ENCODE data around the gene BSCL2.
"Not testable (repeated sequence)": the region's sequence is repeated elsewhere in the genome, so short reads cannot be mapped to it uniquely, and the experiment has no call there.

The BSCL2 gene

DNA sequence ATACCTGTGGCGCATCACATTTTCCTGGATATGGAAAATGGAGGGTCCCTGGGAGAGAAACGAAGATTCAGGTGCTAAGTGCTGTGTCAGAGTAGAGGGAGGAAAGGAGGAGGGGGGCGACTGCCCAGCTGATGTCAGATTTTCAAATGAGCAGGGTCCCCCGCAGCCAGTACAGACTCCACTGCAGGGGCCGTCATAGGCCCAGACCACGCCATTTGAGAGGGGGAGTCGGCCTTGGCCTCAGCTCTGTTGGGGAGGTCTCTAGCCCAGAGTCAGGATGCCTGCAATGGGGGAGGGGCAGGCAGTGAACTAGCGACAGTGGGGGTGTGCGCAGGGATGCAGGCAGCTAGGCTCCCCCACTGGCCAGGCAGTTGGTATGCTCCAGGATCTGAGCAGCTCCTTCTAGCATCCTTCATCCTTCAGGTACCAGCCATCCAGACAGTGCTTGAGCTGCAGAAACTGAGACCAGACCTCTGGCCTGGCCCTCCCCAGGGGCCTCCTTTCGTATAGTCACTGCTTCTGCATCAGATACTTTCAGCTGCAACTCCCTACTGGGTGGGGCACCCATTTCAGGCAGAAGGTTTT, at the start of gene BSCL2, which contains the start of gene GNG3:
Gene BSCL2 (minus strand): TSS at position 148 of the 585 bp plus-strand sequence. CDS start 229 bp downstream, outside the sequence.
Gene GNG3 (plus strand): TSS at position 400 of the 585 bp plus-strand sequence. CDS start 620 bp downstream, outside the sequence.
- DNase-seq (ENCODE audit: low spot score): peak; percentile 87

DNA sequence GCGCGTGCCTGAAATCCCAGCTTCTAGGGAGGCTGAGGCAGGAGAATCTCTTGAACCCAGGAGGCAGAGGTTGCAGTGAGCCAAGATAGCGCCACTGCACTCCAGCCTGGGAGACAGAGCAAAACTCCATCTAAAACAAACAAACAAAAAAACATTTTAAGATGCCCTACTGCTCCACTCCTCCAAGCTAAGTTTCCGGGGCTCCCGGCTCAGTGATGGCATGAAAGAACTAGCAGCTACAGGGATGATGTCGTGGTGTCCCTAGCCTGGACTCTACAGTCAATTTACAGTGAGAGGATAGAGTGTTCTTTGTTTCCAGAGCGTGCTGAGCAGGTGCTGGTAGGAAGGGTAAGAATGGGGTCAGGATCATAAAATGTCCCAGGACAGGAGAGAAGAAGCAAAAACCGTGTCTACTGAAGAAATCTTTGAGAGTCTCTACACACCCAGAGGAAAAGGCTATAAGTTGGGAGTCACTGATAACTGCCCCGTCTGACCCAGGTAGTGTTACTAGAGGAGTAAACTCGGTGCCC, 47.9 kb upstream of the BSCL2 start:
- no peak for DNase-seq (ENCODE audit: low spot score)

DNA sequence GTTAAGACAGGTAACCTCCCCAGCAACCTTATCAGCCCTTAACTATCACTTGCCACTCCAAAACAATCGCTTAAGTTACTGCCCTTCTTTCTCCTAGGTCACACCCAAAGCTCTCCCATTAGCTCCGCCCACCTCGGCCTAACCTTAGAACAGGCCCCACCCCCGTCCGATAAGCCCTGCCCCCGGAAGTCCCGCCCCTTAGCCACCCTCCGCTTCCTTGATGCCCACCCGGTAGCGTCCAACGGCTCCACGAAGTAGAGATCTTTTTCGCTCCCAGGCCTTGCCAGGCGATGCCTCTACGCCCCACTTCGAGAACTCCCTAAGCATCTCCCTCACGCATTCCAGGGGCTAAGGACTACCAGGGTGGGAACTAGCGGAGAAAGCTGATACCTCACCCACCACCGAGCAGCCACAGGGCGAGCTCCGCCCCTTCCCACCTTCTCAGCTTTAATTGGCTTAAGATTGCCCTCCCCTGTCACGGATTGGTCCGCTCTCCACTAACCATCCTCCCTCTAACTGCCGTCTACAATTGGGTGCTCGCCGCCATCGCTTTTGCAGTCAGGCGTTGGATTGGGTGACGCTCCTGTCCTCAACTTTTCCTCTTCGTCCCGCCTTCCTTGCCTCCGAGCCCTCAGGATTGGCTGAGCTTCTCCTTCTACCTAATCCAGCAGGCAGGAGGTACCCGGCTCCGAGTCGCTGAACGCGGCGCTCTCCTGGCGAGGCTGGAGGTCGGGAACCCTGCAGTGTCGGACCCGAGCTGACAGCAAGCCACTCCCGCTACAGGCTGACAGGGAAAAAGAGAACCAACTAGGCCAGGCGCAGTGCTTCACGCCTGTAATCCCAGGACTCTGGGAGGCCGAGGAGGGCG, 46.7 kb upstream of the BSCL2 start, which contains the start of gene ZBTB3:
Gene ZBTB3 (minus strand): TSS at position 425 of the 868 bp plus-strand sequence. CDS start 496 bp downstream, outside the sequence.
- peak; percentile 99 for DNase-seq (ENCODE audit: low spot score)

DNA sequence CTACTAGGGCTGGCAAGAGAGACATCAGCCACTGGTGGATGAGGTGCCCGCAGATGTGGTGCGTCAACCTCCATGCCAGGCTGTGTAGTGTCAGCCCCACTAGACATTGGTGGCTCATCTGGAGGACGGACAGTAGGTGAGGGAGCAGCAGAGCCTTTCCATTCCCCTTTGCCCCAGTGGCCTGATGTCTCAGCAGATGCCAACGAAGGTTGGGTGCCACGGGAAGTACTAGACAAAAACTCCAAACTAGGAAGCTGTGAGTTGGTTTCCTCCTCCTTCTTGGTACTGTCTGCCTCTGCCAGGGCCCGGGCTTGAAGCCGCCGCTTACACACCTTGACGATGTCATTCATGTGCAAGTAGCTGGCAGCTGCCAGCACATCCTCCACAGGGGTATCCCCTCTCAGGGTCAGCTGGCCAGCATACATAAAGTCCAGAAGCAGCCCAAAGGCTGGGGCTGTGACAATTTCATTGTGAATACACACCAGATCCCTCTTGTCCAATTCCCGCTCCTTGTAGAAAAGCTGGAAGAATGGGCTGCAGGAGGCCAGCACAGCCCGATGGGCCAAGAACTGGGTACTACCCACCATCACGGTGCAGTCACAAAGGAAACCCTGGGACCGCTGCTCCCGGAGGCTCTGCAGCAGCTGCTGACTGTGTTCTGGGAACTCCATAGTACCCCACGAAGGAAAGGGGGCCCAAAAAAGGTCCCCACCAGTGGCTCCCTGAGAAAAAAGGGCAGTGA, 45.9 kb upstream of the BSCL2 start:
- no peak for DNase-seq (ENCODE audit: low spot score)

DNA sequence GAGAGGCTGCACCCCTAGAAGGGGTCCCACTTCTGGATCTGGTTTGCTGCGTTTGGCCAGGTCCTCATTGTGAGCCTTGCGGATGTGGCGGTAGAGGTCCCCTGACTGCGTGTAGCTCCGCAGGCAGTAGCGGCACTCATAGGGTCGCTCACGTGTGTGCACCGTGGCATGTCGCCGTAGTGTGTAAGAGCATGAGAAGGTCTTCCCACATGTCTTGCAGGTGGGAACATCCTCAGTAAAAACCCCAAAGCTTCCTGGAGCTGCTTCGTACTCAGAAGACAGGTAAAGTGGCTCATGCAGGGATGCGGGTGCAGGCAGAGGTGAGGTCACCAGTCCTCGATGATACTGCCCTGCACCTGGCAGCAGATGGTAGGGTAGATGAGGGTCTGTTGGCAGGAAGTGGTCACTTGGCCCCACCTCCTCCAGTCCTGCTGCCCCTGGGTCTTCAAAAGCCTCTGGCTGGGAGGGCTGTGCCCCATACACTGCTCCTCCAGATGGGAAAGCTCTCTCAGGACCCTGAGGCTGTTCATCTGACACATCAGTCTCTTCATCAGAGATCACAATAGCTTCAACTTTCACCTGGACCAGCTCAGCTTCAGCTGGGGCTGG, 45.1 kb upstream of the BSCL2 start:
- no peak for DNase-seq (ENCODE audit: low spot score)

DNA sequence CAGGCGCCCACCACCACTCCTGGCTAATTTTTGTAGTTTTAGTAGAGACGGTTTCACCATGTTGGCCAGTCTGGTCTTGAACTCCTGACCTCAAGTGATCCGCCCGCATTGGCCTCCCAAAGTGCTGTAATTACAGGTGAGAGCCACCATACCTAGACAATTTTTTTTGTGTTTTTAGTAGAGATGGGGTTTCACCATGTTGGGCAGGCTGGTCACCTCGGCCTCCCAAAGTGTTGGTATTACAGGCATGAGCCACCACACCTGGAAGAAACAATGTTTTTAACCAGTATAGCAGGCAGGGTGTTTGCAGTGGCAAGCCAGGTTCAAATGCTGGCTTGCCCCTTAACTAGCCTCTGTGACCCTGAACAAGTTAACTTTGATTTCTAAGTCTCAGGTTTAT, 42.7 kb upstream of the BSCL2 start:
- not testable (repeated sequence) for DNase-seq (ENCODE audit: low spot score)

DNA sequence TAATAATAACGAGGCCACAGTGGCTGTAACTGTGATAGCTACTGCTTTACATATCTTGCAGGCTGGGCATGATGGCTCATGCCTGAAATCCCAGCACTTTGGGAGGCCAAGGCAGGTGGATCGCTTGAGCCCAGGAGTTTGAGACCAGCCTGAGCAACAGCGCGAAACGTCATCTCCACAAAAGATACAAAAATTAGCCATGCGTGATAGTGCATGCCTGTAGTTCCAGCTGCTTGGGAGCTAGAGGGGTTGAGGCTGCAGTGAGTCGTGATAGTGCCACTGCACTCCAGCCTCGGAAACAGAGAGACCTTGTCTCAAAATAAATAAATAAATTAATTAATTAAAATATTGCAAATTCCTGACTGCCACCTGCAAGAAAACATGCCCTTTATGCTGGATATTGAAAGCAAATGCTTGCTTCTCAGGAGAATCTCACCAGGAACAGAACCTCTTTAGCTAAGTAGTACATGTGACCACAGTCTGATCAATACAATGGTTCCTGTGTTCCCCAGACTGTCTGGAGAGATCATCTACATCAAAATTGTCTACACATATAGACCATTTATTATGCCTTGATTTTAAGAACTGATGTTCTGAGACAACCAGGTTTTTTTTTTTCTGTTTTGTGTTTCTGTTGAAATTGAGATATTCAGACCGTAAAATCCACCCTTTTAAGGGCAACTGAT, 40.4 kb upstream of the BSCL2 start:
- no peak for DNase-seq (ENCODE audit: low spot score)

DNA sequence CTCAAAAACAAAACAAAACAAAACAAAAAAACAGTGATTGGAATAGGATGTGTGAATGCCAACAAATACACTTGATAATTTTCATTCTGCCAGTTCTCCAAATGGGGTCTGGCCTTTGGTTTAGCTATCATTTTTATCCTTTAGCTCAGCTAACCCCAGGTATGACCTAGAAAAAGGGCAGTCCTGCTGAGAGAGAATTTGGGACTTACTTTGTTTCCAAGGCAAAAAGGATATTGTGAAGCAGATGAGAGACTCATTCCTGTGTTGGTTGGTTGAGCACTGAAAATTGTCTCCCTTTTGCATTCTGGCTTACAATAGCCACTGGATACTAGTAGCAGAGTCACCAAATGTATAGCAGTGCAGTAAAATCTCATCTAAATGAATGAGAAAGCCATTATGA, 30.0 kb upstream of the BSCL2 start:
- no peak for DNase-seq (ENCODE audit: low spot score)

DNA sequence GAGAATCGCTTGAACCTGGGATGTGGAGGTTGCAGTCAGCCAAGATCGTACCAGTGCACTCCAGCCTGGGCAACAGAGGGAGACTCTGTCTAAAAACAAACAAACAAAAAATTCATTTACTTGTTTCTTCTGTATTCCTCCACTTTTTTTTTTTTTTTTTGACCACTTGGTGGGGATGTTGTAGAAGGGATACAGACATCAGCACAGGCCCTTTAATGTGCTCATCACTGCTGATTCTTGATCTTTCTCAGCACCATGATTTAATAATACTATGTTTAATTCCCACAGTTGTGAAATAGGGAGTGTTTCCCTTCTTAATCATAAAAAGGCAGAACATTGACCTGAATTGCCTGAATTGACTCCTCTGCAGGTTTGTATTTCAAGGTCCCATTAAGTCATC, 25.6 kb upstream of the BSCL2 start:
- DNase-seq (ENCODE audit: low spot score): no peak

DNA sequence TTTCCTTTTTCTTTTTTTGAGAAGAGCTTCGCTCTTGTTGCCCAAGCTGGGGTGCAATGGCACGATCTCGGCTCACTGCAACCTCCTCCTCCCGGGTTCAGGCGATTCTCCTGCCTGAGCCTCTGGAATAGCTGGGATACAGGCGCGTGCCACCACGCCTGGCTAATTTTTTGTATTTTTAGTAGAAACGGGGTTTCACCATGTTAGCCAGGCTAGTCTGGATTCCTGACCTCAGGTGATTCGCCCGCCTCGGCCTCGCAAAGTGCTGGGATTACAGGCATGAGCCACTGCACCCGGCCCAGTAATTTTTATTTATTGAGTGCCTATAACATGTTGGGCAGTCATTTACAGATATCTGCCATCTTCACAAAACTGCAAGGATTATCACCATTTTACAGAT, 22.9 kb upstream of the BSCL2 start:
- not testable (repeated sequence) for DNase-seq (ENCODE audit: low spot score)

DNA sequence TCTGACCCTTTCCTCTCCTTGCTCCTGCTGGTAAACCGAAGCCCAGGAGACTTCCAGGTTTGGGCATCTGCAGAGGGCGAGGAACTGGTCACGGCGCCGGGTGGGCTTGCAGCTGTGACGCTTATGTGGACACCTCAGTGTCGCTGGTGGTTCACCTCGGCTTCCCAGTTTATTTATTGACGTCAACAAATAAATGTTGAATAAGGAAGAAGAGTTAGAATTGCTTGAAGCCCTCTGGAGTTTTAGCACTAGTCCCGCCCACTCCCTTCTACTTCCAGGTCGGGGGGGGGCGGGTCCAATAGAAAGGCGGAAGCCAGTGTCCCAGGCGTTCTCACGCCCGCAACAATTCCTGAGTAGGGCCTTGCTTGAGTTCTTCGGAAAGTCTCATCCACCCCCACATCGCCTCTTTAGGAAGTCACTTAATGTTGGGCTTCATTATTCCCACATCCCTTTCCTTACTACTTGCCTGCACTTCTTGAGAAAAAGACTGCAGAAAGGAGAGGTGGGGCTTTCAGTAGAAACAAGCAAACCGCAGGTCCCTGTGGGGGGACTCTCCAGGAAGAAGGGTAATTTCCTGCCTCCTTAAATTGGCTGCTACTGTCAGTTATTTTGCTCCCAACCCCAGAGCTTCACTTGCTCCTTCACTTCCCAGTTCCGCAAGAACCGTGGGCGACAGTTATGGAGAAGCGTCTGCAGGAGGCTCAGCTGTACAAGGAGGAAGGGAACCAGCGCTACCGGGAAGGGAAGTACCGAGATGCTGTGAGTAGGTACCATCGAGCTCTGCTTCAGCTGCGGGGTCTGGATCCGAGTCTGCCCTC, 21.2 kb upstream of the BSCL2 start, which contains the start of gene TTC9C:
Gene TTC9C (plus strand): TSS at position 316 of the 818 bp plus-strand sequence. CDS start 363 bp downstream, at position 679.
- DNase-seq (ENCODE audit: low spot score): peak; percentile 91

DNA sequence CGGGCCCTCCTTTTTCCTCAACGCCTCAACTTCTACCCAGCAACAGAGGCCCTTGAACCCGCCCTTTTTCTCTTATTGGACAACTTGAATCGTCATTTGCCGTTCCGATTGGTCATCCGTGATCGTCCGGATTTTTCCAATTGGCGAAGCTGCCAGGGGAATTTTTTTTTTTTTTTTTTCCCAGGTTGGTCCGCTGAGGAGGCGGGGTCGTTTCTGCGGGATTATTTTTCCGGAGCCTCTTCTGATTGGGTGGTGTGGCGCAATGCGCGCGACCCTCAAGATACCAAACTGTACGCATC, 20.6 kb upstream of the BSCL2 start:
- peak; percentile 97 for DNase-seq (ENCODE audit: low spot score)

DNA sequence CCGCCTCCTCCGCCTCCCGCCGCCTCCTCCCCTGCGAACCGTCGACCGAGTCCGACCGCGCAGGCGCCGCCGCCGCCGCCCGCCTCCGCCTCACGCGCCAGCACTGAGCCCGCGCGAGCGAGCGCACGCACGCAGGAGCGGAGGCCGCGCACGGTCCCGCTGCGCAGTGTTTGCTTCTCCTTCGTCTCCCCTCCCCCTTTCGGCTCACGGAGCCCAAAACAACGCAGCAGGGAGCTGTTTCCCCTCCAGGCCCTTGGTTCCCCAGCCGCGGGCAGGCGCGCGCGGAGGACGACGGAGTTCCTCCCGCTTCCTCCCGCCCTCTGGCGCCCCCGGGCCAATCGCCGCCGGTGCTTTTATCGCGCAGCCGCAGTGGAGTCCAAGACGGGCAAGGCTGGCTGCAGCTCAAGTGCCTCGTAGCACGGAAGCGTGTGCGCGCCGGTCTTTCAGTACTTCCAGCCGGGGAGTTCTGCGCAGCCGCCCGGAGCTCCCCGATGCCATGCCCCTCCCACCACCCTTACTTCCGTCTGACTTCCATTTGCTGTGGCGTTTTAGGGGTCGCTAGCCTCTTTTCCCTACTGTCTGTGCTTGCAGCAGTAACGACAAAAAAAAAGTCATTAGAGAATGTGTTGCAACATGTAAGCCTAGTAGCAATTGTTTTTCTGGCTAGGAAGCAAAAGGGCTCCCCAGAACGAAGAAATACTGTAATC, 20.1 kb upstream of the BSCL2 start, which contains the start of gene HNRNPUL2:
Gene HNRNPUL2 (minus strand): TSS at position 293 of the 707 bp plus-strand sequence. CDS start 301 bp downstream, outside the sequence.
- DNase-seq (ENCODE audit: low spot score): peak; percentile 99

DNA sequence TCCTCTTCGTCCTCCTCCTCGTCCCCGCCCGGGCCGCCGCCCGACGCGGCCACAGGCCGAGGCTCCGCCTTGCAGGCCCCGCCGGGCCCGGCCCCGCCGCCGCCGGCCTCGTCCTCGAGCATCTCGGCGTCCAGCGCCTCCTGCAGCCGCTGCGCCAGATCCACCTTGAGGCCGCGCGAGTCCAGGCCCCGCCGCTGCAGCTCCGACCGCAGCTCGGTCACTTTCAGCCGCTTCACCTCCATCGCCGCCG, 19.6 kb upstream of the BSCL2 start:
- DNase-seq (ENCODE audit: low spot score): no peak

DNA sequence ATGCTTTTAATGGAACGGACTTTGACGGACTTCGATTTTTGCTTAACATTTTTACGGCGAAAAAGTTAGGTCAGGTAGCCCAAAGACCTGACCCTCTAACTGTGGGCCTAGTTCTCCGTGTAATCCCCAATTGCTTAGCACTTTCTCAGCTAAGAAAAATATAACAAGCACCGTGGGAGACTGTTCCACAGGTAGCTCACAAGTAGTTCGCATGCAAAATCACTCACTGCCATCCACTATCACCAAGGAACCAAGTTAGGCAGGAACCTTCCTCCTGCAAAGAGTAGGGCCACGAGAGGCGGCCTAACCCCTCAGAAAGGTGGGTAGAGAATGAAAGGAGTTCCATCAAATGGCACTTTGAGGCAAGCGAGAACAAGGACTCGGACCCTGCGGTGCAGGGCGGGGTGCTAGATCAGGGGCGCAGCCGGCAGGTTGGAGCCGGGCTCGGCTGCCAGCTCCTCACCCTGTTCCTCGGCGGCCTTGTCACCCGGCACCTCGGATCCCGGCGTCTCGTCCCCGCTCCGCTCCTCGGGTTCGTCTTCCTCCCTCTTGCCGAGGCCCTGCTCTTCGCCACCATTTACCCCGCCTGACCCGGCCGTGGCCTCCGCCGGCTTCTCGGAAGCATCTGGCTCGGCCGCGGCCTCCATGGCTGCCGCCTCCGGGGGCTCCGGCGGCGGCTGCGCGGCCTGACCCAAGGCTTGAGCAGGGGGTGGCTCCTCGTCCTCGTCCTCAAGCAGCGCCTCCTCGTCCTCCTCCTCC, 19.1 kb upstream of the BSCL2 start:
- peak; percentile 26 for DNase-seq (ENCODE audit: low spot score)

DNA sequence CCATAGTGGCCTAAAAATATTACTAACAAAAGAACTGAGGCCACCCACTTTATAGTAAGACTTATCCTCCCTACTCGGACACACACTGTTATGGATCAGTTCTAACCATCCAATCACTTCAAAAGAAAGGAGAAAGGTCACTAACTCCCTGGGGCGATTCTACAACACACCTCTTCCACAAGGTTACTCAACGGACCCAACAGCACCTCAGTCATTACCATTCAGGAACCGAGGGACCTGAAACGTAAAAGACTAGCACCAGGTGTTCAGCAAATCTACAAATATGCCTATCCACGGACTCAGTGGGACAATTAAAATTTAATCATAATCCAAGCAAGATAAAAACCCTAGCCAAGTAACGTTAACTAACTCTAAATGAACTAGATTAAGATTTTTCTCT, 18.4 kb upstream of the BSCL2 start:
- DNase-seq (ENCODE audit: low spot score): no peak

DNA sequence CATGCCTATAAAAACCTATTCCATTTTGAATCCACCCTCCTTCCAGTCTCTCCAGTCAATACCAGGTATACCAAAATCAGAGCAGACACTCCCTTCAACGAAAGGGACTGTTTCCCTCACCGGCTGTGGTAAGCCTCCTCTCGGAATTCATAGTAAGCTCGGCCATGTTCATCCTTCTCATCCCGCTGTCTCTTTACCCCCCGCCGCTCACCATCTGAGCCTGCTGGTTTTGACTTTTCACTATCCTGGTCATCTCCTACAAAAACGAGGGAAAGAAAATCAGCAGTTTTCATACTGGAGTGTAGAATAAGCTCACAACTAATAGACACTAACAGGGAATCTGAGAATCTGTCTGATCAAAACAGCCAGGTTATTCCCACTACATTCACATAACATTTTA, 16.9 kb upstream of the BSCL2 start:
- no peak for DNase-seq (ENCODE audit: low spot score)

DNA sequence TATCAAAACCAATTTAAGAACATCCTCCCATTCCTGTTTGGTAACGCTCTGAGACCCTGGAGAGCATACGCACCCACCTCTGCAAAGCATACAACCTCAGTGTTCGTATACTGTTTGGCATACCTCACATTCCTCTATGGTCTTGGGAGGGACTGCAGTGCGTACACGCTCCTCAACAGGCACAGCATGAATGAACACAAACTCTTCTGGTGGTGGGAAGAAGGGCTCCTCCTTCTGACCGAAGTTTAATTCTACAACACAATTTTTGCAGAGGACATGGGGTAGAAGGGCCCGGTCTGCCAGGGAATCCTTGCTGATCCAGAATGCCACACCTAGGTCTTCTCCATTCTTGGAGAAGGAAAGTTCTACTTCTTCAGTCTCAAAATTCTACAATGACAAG, 14.8 kb upstream of the BSCL2 start:
- no peak for DNase-seq (ENCODE audit: low spot score)

DNA sequence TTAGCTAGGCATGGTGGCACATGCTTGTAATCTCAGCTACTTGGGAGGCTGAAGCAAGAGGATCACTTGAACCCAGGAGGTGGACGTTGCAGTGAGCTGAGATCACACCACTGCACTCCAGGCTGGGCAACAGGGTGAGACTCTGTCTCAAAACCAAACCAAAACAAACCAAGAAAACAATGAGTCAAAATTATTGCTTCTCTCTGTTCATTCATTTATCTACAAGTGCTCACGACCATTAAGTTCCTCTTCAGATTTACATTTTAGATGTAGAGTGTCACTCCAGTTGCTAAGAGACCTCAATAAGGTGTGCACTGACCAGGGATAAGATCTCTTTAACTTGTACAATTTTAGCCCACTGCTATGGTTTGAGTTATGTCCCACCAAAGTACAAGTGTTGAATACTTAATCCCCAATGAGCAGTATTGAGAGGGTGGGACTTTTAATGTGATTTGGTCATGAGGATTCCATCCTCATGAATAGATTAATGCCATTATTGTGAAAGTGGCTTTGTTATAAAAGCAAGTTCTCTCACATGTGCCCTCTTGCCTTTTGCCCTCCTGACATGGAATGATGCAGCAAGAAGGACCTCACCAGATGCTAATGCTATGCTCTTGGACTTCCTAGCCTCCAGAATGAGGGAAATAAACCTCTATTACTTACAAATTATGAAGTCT, 12.2 kb upstream of the BSCL2 start:
- DNase-seq (ENCODE audit: low spot score): no peak

All from putamen (tissue), 1 donor.